Esophagus muscularis mucosa (tissue), 3 donors: ENCODE results near the gene BCAP29.

Experiments
- POLR2AphosphoS5 ChIP-seq, 2 donors: sonication (generic); formaldehyde crosslinking; IDR thresholded peaks; one replicate each; pipeline ENCODE4 v1.6.1; 2017; ENCODE audit warnings: antibody characterized with exemption in 2 of 2
- TF ChIP-seq, protein P1 (sequence below), 3 experiments: fragments of 200-600 bp in 2 of 3; fragments of 450-650 bp in 1 of 3; sonication (generic) in 2 of 3; IDR thresholded peaks; one replicate each; pipeline ENCODE4 v1.5.1; 2017 to 2019; ENCODE audit warnings: antibody characterized with exemption in 3 of 3, mild to moderate bottlenecking in 2 of 3, moderate library complexity in 1 of 3

DNA sequence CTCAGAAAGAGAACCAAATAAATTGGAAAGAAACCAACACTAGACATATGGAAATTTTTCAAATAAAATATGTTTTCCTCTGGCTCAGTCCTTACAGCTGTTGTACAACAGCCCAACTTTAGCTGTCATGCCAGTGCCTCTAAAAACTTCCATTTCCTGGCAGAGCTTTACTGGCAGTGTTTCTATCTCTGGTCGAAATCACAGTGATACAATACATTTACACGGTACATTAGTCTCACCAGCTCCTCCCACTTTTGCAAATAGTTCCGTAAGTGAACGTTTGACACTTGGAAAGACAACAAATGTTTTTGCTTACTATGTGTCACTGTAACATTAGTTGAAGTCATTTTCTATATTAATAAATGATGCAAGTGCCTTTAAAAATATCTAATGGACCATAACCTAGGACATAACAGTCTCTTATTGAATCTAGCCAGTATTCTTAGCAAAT is 29.8 kb downstream of the BCAP29 start:
- TF ChIP-seq, protein P1, sequence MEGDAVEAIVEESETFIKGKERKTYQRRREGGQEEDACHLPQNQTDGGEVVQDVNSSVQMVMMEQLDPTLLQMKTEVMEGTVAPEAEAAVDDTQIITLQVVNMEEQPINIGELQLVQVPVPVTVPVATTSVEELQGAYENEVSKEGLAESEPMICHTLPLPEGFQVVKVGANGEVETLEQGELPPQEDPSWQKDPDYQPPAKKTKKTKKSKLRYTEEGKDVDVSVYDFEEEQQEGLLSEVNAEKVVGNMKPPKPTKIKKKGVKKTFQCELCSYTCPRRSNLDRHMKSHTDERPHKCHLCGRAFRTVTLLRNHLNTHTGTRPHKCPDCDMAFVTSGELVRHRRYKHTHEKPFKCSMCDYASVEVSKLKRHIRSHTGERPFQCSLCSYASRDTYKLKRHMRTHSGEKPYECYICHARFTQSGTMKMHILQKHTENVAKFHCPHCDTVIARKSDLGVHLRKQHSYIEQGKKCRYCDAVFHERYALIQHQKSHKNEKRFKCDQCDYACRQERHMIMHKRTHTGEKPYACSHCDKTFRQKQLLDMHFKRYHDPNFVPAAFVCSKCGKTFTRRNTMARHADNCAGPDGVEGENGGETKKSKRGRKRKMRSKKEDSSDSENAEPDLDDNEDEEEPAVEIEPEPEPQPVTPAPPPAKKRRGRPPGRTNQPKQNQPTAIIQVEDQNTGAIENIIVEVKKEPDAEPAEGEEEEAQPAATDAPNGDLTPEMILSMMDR (IDR thresholded peaks at IDR 0.05): no peak
- no peak for TF ChIP-seq POLR2AphosphoS5 (IDR thresholded peaks at IDR 0.05)
